Hindlimb muscle (tissue), 1 donor: Measurements from ENCODE around the gene BPI. TPM values are rescaled to one million over a fixed set of nuclear protein-coding genes. Genes with fewer than 3 reads are reported as not detected.
"Not testable (repeated sequence)": the region's sequence is repeated elsewhere in the genome, so short reads cannot be mapped to it uniquely, and the experiment has no call there.

Experiments
- DNase-seq: peaks from one replicate; pipeline ENCODE4 v3.0.0-alpha.2; 2013
- polyA plus RNA-seq: library from polyadenylated mRNA; unstranded; fragments of 120-200 nt; gene quantifications from one replicate; pipeline ENCODE4 v1.2.1, GENCODE V29; 2013; ENCODE audit not compliant: insufficient read length

The BPI gene
- polyA plus RNA-seq, 1 donor: 0.52 TPM

DNA sequence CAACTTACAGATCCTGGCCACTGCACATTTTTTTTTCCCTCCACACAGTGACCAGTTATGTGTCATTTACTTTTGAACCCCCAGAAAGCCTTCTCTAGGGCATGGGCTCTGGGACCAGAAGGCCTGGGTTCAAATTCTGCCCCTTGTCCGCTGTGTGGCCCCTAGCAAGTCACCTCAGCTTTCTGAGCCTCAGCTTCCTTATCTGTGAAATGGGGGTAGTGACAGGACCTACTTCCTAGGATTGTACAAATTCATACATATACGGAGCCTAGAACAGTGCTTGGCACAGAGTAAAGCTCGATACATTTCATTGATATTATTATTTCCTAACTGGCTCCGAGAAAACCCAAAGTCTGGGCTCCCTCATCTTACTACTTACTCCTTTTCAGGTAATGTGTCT, 1.6 kb downstream of the BPI start:
- no peak for DNase-seq

DNA sequence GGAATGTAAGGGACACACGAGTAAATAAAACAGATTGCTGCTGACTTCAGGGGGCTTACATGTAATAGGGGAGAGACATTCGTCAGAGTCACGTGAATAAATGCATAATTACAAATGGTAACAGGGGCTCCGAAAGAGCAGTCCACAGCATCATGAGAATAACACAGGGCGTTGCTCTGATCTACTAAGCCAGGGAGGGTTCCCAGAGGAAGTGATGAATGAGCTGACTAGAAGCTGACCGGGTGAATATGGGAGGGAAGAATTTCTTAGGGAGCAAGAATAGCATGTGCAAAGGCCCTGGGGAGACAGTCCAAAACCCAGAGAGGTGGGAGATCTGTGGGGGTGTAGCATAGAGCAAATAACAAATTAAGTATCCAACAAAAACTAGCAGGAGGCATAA, 2.4 kb downstream of the BPI start:
- no peak for DNase-seq

DNA sequence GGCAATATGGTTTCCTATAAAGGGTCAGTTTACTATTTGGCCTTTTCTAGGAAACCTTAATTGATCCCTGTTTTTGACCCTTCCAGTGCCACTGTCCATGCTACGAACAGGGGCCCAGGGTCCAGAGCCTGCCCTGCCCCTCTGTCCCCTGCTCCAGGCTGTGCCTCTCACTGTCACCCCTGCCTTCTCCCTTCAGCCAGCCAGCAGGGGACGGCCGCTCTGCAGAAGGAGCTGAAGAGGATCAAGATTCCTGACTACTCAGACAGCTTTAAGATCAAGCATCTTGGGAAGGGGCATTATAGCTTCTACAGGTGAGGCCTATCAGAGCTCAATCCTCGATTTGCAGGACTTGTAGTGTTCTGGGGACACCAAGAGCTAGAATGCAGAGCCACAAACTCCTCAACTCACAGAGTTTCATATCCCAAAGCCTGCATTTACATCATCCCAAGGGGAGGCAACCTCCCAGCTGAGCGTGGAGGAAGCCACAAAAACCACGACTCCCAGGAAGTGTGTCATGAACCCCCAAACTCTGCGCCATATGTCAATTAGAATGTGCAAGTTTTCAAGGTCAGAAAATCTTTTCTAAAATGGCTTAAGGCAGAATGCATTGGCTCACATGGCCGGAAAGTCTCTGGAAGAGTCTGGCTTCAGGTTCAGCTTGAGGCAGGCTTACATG, 3.6 kb downstream of the BPI start:
- DNase-seq: no peak

DNA sequence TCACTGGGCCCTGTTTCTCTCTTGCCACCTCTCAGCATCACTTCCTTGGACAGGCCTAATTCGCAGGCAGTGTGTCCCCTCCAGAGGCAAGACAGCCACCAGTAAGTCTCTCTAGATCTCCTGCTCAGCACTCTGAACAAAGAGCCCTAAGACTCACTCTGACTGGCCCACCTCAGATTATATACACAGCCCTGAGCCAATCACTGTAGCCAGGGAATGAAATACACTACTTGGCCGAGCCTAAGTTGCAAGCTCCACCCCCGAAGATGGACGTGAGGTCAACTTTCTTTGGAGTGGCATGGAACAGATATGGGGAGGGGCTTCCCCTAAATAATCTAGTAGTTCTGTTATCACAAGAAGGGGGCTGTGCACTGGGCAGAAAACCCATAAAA, 4.1 kb downstream of the BPI start:
- DNase-seq: no peak

DNA sequence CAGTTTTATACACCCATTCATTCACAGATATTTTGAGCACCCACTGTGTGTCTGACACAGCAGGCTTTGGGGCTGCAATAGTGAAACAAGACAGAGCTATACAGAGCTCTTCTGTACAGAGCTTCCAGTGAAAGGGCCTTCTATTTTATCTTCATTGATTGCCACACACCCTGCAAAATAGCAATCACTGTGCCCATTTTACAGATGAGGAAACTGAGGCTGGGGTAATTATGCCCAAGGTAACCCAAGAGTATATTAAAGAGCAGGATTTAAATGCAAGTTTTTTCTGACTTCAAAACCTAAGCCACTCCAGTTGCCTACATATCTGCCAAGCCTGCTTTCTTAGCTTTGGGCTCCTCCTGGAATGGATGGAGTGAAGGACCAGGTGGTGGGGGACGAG, 4.5 kb downstream of the BPI start:
- no peak for DNase-seq

DNA sequence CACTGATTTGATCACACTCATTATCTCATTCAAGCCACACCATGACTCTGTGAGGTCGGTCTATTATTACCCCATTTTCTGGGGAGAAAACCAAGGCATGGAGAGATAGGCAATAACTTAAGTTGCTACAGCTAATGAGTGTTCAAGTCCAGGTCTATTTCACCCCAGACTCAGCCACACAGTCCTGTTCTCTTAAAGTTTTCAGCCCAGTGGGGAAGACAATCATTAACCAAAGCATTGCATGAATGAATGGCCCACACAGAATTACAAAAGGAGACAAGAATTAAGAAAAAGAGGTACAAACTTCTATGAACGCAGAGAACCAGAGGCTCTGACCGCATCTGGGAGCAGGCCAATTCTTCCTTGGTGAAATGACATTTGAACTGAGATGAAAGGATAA, 7.1 kb downstream of the BPI start:
- DNase-seq: no peak

DNA sequence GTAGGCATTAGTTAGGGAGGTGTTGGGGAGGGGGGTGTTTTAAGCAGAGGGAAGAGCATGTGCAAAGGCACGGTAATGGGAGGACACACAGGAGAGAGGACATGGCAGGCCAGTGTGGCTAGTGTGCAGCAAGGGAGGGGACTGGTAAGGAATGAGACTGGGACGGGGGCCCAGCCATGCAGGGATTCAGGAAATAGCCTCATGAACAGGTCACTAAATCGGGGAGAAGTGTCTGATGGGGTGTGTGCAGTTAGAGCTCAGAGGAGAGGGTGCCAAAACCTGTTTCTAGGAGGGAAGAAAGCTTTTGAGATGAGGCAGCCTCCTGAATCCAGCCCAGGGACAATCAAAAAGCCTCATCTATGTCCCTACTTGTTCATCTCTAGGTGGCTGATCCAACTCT, 7.5 kb downstream of the BPI start:
- no peak for DNase-seq

DNA sequence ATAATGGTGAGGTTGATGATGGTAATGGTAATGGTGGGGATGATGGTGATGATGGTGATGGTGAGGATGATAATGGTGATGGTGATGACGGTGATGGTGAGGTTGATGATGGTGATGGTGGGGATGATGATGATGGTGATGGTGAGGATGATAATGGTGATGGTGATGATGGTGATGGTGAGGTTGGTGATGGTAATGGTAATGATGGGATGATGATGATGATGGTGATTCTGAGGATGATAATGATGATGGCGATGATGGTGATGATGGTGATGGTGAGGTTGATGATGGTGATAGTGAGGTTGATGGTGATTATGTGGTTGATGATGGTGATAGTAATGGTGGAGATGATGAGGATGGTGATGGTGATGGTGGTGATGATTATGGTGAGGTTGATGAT, 9.7 kb downstream of the BPI start:
- no peak for DNase-seq

DNA sequence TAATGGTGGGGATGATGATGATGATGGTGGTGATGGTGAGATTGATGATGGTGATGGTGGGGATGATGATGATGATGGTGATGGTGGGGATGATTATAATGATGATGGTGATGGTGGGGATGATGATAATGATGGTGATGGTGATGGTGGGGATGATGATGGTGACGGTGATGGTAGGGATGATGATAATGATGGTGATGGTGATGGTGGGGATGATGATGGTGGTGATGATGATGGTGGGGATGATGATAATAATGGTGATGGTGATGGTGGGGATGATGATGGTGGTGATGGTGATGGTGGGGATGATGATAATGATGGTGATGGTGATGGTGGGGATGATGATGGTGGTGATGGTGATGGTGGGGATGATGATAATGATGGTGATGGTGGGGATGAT, 10.4 kb downstream of the BPI start:
- not testable (repeated sequence) for DNase-seq

DNA sequence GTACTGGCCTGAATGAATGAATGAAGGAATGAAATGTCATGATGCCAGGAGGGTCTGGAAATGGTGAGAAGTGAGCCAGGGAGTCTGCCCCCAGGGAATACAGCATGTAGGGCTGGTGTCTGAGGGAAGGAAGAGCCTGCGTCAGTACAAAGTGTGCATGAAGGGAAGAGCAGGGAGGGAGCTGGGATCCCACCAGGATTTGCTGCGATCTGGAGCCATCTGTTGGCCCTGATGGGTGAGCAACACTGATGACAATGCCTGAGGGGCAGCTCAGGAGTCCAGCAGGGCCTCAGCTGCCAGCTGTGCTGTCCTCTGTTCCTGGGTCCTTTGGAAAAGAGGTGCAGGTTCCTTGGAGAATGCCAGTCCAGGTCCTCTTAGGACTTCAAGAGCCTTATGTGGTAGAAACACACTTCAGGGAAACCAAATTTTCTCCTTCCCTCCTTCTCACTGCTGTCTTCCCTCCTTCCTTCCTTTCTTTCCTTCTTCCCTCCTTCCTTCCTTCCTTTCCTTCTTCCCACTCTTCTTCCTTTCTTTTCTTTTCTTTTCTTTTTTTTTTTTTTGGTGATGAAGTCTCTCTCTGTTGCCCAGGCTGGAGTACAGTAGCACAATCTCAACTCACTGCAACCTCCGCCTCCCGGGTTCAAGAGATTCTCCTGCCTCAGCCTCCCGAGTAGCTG, 11.5 kb downstream of the BPI start:
- no peak for DNase-seq

DNA sequence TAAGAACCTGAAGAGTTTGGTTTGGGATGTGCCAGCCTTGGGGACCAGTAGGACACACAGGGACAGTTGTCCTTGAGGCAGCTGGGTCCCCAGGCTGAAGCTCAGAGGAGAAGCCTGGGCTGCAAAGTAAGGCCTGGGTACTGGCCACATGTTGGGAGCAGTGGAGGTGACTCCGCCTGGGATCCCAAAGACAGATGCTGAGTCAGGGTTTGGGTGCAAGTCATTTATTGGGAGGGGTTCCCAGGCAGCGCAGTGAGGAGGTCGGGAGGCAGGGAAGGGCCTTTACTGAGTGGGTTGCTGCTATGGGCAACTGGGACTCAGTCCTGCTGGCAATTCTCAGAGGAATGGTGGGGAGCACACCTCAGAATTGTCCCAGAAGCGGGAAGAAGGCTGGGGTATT, 12.4 kb downstream of the BPI start:
- DNase-seq: no peak

DNA sequence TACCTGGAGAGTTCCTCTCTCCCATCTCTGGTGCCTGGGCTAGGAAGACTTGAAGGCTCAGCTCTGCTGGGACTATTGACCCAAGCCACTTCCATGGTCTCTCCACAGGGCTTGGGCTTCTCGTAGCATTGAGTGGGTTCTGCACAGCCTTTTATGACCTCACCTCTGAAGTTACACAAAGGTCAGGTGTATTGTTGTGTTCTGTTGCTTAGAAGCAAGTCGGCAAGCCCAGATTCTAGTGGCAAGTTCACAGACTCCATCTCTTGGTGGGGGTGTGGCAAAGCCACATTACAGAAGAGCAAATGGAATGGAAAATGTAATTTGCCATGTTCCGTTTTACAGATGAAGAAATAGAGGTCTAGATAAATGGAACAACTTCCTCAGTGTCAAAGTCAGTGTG, 13.5 kb downstream of the BPI start:
- DNase-seq: no peak

DNA sequence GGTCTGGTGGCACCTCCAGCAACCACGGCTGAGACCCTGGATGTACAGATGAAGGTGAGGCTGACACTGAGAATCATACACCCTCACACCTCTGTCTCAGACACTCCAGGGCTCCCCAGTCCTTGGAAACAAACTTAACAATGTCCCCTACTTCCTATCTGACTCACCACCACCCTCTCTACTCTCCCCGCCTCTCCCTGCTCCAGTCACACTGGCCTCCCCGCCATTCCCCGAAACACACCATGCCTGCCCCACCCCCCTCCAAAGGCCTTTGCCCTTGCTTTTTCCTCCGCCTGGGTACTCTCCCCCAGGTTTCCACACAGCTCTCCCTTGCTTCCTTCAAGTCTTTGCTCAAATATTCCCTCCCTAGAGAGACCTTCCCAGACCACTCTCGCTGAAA, 16.3 kb downstream of the BPI start:
- DNase-seq: no peak

DNA sequence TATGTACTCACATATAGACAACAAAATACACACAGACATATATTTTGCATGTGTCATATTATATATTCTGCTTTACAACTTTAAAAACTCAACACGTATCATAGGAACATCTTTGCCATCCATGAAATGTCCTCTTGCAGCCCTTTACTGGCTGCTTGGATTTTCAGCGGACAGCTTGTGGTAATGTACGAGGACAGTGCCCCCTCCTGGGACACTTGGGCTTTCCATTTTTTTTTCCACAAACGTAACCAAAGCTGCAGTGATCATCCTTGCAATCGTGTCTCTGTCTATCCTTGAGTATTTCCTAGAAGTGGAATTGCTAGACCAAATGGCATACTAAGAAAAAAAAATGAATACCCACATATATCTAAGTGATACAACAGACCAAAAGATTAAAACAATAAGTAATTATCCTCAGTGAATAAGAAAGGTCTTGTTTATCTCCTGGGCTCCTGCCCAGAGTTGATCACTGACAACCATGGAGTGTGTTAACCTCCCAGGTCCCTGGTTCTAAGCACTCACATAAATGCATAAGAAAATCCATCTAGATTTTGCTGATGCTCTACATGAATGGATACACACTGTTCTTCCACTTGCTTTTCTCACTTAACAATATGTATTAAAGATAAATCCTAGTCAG, 18.1 kb downstream of the BPI start:
- peak; percentile 76 for DNase-seq

DNA sequence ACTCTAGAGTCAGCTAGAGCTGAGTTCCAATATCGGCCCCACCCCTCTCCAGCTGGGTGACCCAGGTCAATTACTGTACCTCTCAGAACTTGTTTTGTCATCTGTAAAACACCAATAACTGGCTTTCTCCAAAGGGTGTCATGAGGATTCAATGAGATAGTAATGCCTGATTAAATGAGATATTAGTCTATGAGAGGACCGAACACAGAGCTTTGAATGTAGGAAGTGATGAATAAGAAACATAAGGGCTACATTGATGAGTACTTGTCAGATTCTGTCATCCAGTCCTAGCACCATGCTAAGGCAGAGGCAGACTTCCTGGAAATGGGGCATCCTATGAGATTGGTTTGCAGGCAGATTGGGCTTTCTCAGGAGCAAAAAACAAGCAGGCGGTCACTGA, 20.2 kb downstream of the BPI start:
- DNase-seq: no peak

DNA sequence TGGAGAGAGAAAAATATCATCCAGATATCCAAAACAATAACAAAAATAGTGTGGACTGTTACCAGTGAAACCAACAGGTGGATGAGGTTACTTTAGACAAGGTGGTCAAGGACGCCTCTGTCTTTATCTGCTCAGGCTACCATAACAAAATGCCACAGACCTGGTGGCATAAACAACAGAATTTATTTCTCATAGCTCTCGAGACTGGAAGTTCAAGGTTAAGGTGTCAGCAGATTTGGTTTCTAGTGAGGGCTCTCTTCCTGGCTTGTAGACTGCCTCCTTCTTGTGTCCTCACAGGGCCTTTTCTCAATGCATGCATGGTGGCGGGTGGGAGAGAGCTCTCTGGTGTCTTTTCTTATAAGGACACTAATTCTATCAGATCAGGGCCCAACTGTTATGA, 21.2 kb downstream of the BPI start:
- no peak for DNase-seq

DNA sequence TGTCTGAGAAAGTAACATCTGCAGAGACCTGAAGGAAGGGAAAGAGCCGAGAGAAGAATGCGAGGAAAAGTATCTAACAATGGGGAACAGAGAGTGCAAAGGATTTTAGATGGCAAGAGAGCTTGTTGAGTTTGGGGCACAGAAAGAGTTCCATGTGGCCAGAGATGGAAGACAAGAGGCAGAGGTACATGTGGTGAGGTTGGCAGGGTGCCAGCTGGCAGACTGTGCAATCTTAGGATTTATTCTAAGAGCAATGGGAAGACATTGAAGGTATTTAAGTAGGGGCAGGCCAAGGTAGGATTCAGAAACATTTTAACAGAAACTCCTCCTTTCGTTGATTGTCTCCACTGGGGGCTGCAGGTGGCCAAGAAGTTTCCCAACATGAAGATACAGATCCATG, 21.9 kb downstream of the BPI start:
- no peak for DNase-seq

DNA sequence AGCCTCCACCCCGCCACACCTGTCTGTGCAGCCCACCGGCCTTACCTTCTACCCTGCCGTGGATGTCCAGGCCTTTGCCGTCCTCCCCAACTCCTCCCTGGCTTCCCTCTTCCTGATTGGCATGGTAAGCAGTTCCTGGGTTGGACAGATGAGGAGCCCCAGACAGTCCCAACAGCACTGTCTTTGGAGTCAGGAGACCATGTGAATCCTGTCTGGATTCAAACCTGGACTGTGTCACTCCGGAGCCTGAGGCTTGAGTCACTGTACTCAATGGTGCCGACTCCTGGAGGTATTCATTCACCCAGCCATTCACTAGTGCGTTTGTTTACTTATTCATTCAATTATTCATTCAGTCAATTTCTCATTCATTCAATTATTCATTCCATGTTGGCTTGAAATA, 22.4 kb downstream of the BPI start:
- DNase-seq: no peak

DNA sequence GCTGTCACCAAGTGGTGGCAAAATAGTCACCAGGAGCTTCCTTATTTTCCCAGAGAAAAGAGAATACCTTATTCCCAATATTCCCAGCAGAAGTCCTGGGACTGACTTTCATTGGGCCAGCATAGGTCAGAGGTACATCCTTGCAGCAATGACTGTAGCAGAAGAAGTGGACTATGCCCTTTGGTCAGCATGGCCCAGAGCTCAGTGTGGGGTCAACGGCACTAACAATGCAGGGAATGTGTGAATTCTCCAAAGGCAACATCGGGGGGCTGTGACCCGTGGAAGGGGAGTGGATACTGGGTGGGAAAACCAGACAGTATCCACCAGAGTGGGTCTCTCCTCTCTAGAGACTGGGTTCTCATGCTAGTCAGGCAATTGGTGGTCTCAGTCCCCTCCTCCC, 26.7 kb downstream of the BPI start:
- no peak for DNase-seq

DNA sequence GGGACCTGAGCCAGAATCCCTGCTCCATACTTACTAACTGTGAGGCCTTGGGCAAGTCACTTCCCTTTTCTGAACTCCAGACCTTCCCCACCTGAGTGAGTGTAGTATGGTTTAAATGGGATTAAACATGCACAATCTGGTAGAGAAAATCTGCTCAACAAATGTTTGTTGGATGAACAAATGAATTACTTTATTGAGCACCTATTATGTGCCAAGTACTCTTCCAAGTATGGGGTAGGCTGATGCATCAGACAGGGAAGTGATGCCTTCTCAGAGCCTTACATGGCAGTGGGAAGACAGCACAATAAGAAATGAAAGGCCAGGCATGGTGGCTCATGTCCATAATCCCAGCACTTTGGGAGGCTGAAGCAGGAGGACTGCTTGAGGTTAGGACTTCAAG, 27.3 kb downstream of the BPI start:
- no peak for DNase-seq

DNA sequence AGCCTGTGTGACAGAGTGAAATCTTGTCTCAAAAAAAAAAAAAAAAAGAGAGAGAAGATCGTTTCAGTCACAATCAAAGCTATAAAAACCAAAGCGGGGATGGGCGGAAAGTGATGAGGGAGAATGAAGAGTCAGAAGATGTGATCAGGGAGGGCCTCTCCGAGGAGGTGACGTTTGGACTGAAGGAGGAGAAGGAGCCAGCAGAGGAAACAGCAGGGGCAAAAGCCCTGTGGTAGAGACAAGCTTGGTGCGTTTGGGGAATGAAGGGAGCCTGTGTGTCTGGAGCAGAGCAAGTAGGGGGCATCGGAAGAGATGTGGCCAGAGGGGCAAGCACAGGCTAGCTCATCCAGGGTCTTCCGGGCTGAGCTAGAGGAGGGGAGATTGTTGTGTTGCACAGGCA, 27.9 kb downstream of the BPI start:
- DNase-seq: no peak

DNA sequence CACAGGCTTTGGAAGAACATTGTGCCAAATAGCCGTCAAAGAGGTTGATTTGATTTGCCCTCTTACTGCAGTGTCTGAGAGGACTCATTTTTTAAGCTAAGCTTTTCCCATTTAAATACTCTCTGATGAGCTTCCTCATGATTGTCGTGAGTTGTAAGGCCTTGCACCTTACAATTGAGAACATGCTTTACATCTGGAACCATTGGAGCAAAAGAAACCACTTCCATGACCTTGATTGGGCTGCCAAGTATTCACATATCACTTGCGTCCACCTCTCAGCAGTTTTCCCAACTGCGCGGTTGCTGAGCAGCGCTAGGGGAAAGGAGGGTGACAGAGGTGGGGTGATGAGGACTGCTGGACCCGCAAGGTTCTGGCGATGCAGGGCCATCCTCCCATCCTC, 30.1 kb downstream of the BPI start:
- no peak for DNase-seq

DNA sequence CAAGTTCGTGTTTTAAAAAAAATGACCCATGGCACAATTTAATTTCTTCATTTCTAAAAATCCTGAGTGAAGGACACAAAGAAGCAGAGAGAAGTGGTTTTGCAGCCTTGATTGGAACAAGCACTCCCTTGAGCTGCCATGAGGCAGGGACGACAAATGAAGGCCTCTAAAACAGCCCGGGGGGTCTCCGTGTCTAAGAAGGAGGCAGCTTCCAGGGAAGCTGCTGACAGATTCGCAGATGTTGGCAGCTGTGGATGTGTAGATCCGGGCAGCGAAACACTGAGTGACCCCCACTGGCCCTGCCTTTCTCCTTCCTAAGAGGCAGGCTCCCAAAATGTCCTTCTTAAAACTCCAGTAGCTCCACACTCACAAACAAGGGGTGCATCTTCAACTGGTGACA, 32.8 kb downstream of the BPI start:
- DNase-seq: no peak

DNA sequence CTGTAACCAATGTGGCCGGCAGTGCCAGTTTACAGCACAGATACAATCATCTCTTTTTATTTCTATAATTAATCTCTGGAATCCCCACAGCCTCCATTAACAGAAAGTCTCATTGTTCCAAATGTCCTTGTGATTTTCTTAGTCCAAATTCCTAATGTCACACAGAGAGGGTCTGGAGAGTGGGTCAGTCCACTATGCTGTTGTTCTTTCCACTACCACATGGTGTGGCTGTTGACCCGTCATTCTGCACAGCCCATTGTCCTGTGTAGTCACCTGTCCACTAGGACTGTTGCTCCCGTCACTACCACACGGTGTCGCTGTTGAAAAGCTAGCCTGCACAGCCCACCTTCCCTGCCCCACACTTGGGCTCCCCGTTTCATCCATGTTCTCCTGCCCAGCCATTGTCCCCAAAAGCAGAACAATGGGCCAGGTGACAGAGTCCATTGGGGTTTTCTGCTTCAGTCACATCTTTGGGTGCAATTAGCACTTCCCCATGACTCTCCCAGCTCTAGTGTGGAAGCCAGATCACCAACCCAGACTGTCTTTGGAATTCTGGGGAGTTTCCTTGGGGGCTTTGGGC, 33.7 kb downstream of the BPI start:
- no peak for DNase-seq
